Right lobe of liver (tissue), 6 donors: ENCODE data around the gene WDFY4. TPM values are rescaled to one million over a fixed set of nuclear protein-coding genes. Genes with fewer than 3 reads are reported as not detected.
A peak's percentile ranks its signal among the peaks of the same experiment; 100 is the strongest.

ENCODE experiments used
- ATAC-seq, 4 donors: fragments of 200-7000 bp; cut with Tn5 transposase; one replicate each; pipeline ENCODE4 v1.9.1; 2020; ENCODE audit warnings: mild to moderate bottlenecking in 4 of 4, moderate library complexity in 4 of 4
- DNase-seq, 3 donors: peaks; one replicate each; pipeline ENCODE4 v3.0.0-alpha.2; 2020
- H3K27ac ChIP-seq, 3 donors: fragments of 200-600 bp; one replicate each; pipeline ENCODE4 v1.8.0; 2022
- H3K27me3 ChIP-seq, 2 donors: fragments of 200-600 bp; one replicate each; pipeline ENCODE4 v1.8.0; 2022
- H3K36me3 ChIP-seq, 4 donors: fragments of 200-600 bp; sonication (generic) in 1 of 4; one replicate each; pipeline versions ENCODE4 v1.5.1 to v1.8.0; 2017 to 2022; ENCODE audit warnings: control low read depth in 1 of 4
- H3K4me1 ChIP-seq, 4 donors: fragments of 200-600 bp; sonication (generic) in 1 of 4; one replicate each; pipeline versions ENCODE4 v1.5.1 to v1.8.0; 2017 to 2022; ENCODE audit warnings: control low read depth in 1 of 4
- H3K4me3 ChIP-seq, 3 donors: fragments of 200-600 bp; one replicate each; pipeline ENCODE4 v1.8.0; 2022
- H3K9me3 ChIP-seq, 4 donors: fragments of 200-600 bp; sonication (generic) in 1 of 4; one replicate each; pipeline versions ENCODE4 v1.5.1 to v1.8.0; 2017 to 2022; ENCODE audit warnings: control low read depth in 1 of 4
- CTCF ChIP-seq, 4 donors: fragments of 200-600 bp in 3 of 4; fragments of 450-650 bp in 1 of 4; IDR thresholded peaks; one replicate each; pipeline versions ENCODE4 v1.5.1 to v1.8.0; 2016 to 2022; ENCODE audit warnings: antibody characterized with exemption in 4 of 4, mild to moderate bottlenecking in 2 of 4
- POLR2A ChIP-seq: fragments of 450-650 bp; IDR thresholded peaks from one replicate; pipeline ENCODE4 v1.6.1; 2017; ENCODE audit warnings: antibody characterized with exemption, mild to moderate bottlenecking
- WGBS: methylation state at CpG from one replicate; pipeline ENCODE4 v1.1.6; 2018; ENCODE audit warnings: low coverage, low lambda C conversion rate; ENCODE audit not compliant: insufficient coverage; ENCODE audit errors: missing lambda C conversion rate; 5-methylcytosine and 5-hydroxymethylcytosine counted together
- intact Hi-C, 2 donors: fragments of 100-400 bp; cut with DNase I; formaldehyde crosslinking; loops; one replicate each; pipeline versions ENCODE4 v1.11.2 to v1.14.1; 2022
- total RNA-seq, 6 experiments: library from RNA; depleted of rRNA in 2 of 6; stranded (reverse); fragments of >200 nt in 2 of 6; fragmentation: NEBNext Ultra II Directional in 3 of 6; extraction: Animal tissue kit (Norgen Biotek cat#: 25700) in 3 of 6; gene quantifications; one replicate each; pipeline versions ENCODE4 v1.1.0 to v1.2.4, GENCODE V29; 2016 to 2023
- donor health status: DM: no; HTN: yes; CAD: no.
- donor health status: DM: no; HTN: no; CAD: no.
- donor health status: DM: no; HTN: no; CAD: no.
- donor health status: DM: no; HTN: yes; CAD: no.
- donor health status: DM: no; HTN: yes; CAD: no.

Gene WDFY4
- total RNA-seq, 6 experiments from 2014 or later, result 1.4 to 4.1 (median 1.9) TPM

DNA sequence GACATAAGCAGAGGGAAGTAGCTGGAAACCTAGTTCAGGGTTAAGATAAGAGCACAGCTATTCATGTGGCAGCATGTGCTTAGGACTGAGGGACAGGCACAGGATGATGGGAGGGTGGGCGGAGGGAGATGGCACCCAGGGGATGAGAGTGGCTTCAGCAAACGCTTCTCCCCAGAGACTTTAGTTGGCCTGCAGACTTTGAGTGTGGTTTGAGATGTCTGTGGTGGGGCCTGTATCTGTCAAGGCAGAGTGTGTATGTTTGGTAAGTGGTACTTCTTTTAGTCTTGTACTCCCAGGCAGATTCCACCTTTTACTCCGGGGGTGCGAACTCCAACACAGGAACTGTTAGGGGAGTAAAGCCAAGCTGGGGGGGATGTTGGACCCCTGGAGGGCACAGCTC is 88.9 kb downstream of the WDFY4 start:
- ATAC-seq, result no peak
- H3K4me1 ChIP-seq, result no peaks in the 10 kb centered on the region
- DNase-seq, result peak in 1 of 3 donors; percentile 23
- no peaks in the 10 kb centered on the region for H3K9me3 ChIP-seq
- intact Hi-C loops, result no loop called here
- H3K27me3 ChIP-seq, result no peaks in the 10 kb centered on the region
- H3K27ac ChIP-seq, result no peak overlapping the region
- 48% methylated on average over 2 of the region's 4 CpGs for WGBS
- H3K36me3 ChIP-seq, result no peaks in the 10 kb centered on the region
- H3K4me3 ChIP-seq, result no peak overlapping the region
- no peak for TF ChIP-seq CTCF (IDR thresholded peaks at IDR 0.05)
- TF ChIP-seq POLR2A, result no peak

GRCh38 chr10:48774416-48775205 is 89.9 kb downstream of the WDFY4 start:
- DNase-seq (peak in 1 of 3 donors; percentile 44), ATAC-seq (peak in 1 of 4 donors; percentile 11)
- Histone ChIP-seq H3K27me3 (no peaks in the 10 kb centered on the region), H3K36me3 (no peaks in the 10 kb centered on the region), H3K4me3 (no peak overlapping the region), H3K9me3 (no peaks in the 10 kb centered on the region), H3K4me1 (no peaks in the 10 kb centered on the region), H3K27ac (no peak overlapping the region)
- intact Hi-C loops, result no loop called here
- WGBS, result 65% methylated on average over 6 of the region's 12 CpGs
- no peak for TF ChIP-seq POLR2A
- no peak for TF ChIP-seq CTCF (IDR thresholded peaks at IDR 0.05)

- no peak for TF ChIP-seq POLR2A
- TF ChIP-seq CTCF (IDR thresholded peaks at IDR 0.05), result no peak
These were observed 90.5 kb downstream of the WDFY4 start for GRCh38 chr10:48775206-48775517.

DNA sequence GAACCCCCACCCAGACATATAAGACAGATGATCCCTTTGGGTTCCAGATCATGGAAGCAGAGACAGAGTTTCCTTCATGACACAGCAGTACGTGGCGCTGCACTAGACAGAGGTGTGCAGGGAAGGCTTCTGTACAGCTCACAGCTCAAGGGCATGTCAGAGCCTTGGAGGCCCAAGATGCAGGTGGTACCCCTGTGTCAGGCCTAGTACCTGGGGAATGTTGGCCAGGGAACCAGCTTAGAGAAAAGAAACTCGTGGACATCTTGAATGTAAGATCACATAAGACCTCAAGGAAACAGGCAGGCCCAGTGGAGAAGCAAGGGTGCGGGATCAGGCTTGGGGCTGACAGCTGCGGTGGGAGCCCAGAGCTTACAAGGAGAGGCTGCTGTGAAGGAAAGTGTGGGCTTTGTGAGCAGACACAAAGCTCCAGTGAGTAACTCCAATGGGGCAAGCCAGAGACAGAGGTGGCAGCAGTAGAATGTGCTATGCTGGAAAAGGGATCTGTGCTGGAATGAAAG is 91.4 kb downstream of the WDFY4 start:
- intact Hi-C loops, result no loop called here
- WGBS, result 81% methylated on average over 5 of the region's 5 CpGs
- no peak for TF ChIP-seq POLR2A
- TF ChIP-seq CTCF (IDR thresholded peaks at IDR 0.05), result no peak
- Histone ChIP-seq H3K4me3 (no peak overlapping the region), H3K27me3 (no peaks in the 10 kb centered on the region), H3K36me3 (no peaks in the 10 kb centered on the region), H3K9me3 (no peaks in the 10 kb centered on the region), H3K27ac (no peak overlapping the region), H3K4me1 (no peaks in the 10 kb centered on the region)
- DNase-seq (peak in 1 of 3 donors; percentile 37), ATAC-seq (no peak)

More at GRCh38 chr10:48775206-48775517, 90.5 kb downstream of the WDFY4 start:
- ATAC-seq, result no peak
- no peaks in the 10 kb centered on the region for H3K36me3 ChIP-seq
- WGBS, result no CpG with 5 or more reads among the region's 4 CpGs
- DNase-seq, result no peak
- no peaks in the 10 kb centered on the region for H3K9me3 ChIP-seq
- no peaks in the 10 kb centered on the region for H3K27me3 ChIP-seq
- H3K4me1 ChIP-seq, result no peaks in the 10 kb centered on the region
- no peak overlapping the region for H3K27ac ChIP-seq
- no peak overlapping the region for H3K4me3 ChIP-seq
- intact Hi-C loops, result no loop called here
